IMR-90 (cell line): ENCODE data around the gene TNFRSF9. TPM values are rescaled to one million over a fixed set of nuclear protein-coding genes. Genes with fewer than 3 reads are reported as not detected.

ENCODE experiments used
- ATAC-seq: fragments of 200-7000 bp; cut with Tn5 transposase; 2 replicates; pipeline ENCODE4 v1.9.1; 2020; ENCODE audit warnings: low read depth, mild to moderate bottlenecking, moderate library complexity
- BruUV-seq: library from RNA; stranded (reverse); fragments of 400-500 nt; replicated peaks from 2 replicates; lab custom pipeline; 2021; lab: Mats Ljungman, UMichigan
- CTCF ChIA-PET: fragments of 300-600 bp; formaldehyde crosslinking; extraction: SDS; loops from one replicate; lab custom pipeline; 2021; ENCODE audit warnings: antibody characterized with exemption; lab: Yijun Ruan, JAX
- POLR2A ChIA-PET: fragments of 300-600 bp; sonication (Branson Sonifier 250); formaldehyde crosslinking; loops from one replicate; lab custom pipeline; 2022; ENCODE audit warnings: antibody characterized with exemption; ENCODE audit not compliant: unreplicated experiment; lab: Charles Lee
- DNase-seq: peaks from one replicate; pipeline ENCODE4 v3.0.0; 2013
- H2AFZ ChIP-seq: replicated peaks from 2 replicates; pipeline ENCODE3; 2013; ENCODE audit warnings: low read length, mild to moderate bottlenecking; ENCODE audit not compliant: poor library complexity
- H2AK5ac ChIP-seq: 2 replicates; pipeline ENCODE4 v1.6.1; 2013; ENCODE audit warnings: low read depth, low read length, inconsistent platforms
- H2AK9ac ChIP-seq: replicated peaks from 2 replicates; pipeline ENCODE3; 2013; ENCODE audit warnings: mild to moderate bottlenecking, low read depth, low read length, moderate library complexity; ENCODE audit not compliant: poor library complexity
- H2BK120ac ChIP-seq: 2 replicates; pipeline ENCODE4 v1.6.1; 2013; ENCODE audit warnings: low read depth, low read length, inconsistent platforms
- H2BK15ac ChIP-seq: 3 replicates; pipeline ENCODE4 v1.6.1; 2013; ENCODE audit warnings: low read depth, low read length, inconsistent platforms
- H2BK20ac ChIP-seq: 2 replicates; pipeline ENCODE4 v1.6.1; 2013; ENCODE audit warnings: low read depth, mild to moderate bottlenecking, inconsistent platforms, low read length, moderate library complexity
- H2BK5ac ChIP-seq: 2 replicates; pipeline ENCODE4 v1.6.1; 2013; ENCODE audit warnings: mild to moderate bottlenecking, low read depth, low read length, inconsistent platforms; ENCODE audit not compliant: poor library complexity, severe bottlenecking
- H3K14ac ChIP-seq: replicated peaks from 2 replicates; pipeline ENCODE4 v1.6.1; 2013; ENCODE audit warnings: low read depth, low read length, inconsistent platforms
- H3K18ac ChIP-seq: 2 replicates; pipeline ENCODE4 v1.6.1; 2013; ENCODE audit warnings: low read depth, low read length, control low read depth
- H3K23ac ChIP-seq: 2 replicates; pipeline ENCODE4 v1.6.1; 2013; ENCODE audit warnings: low read depth, low read length, inconsistent platforms
- H3K27ac ChIP-seq: 2 replicates; pipeline ENCODE4 v1.5.1; 2013; ENCODE audit warnings: mild to moderate bottlenecking, control low read depth, low read length; ENCODE audit not compliant: insufficient read depth
- H3K27me3 ChIP-seq: 2 replicates; pipeline ENCODE4 v1.6.1; 2013; ENCODE audit warnings: low read length; ENCODE audit not compliant: control insufficient read depth, insufficient read depth
- H3K36me3 ChIP-seq: 2 replicates; pipeline ENCODE4 v1.6.1; 2013; ENCODE audit warnings: low read length, mixed read lengths; ENCODE audit not compliant: control insufficient read depth, insufficient read depth
- H3K4ac ChIP-seq: 2 replicates; pipeline ENCODE4 v1.6.1; 2013; ENCODE audit warnings: low read depth, low read length, inconsistent platforms
- H3K4me1 ChIP-seq: 2 replicates; pipeline ENCODE4 v1.6.1; 2013; ENCODE audit warnings: low read length, mixed read lengths; ENCODE audit not compliant: control insufficient read depth, insufficient read depth
- H3K4me2 ChIP-seq: 2 replicates; pipeline ENCODE4 v1.6.1; 2013; ENCODE audit warnings: low read depth, mild to moderate bottlenecking, control low read depth, low read length, moderate library complexity
- H3K4me3 ChIP-seq: 2 replicates; pipeline ENCODE4 v1.5.1; 2013; ENCODE audit warnings: low read depth, mild to moderate bottlenecking, control low read depth, low read length, moderate library complexity; ENCODE audit not compliant: insufficient read depth
- H3K56ac ChIP-seq: 2 replicates; pipeline ENCODE4 v1.6.1; 2013; ENCODE audit warnings: low read length, inconsistent platforms; ENCODE audit not compliant: insufficient read depth; ENCODE audit errors: extremely low read depth
- H3K79me1 ChIP-seq, 2 experiments: 2 replicates each; pipeline ENCODE4 v1.6.1; 2013; ENCODE audit warnings: low read length in 2 of 2, inconsistent platforms in 1 of 2, low read depth in 1 of 2
- H3K9ac ChIP-seq: 2 replicates; pipeline ENCODE4 v1.6.1; 2013; ENCODE audit warnings: low read depth, low read length, control low read depth
- H3K9me1 ChIP-seq: 2 replicates; pipeline ENCODE4 v1.6.1; 2013; ENCODE audit warnings: low read length, inconsistent platforms; ENCODE audit not compliant: insufficient read depth
- H3K9me3 ChIP-seq: 2 replicates; pipeline ENCODE4 v1.6.1; 2013; ENCODE audit warnings: low read length; ENCODE audit not compliant: control insufficient read depth, insufficient read depth
- H4K20me1 ChIP-seq: 2 replicates; pipeline ENCODE4 v1.6.1; 2013; ENCODE audit warnings: low read length, inconsistent platforms; ENCODE audit not compliant: insufficient read depth
- H4K5ac ChIP-seq: 2 replicates; pipeline ENCODE4 v1.6.1; 2013; ENCODE audit warnings: mild to moderate bottlenecking, low read depth, low read length, control low read depth
- H4K8ac ChIP-seq, 2 experiments: 2 replicates each; pipeline ENCODE4 v1.6.1; 2013; ENCODE audit warnings: low read depth in 2 of 2, low read length in 2 of 2, control low read depth in 1 of 2, inconsistent platforms in 1 of 2
- H4K91ac ChIP-seq: 2 replicates; pipeline ENCODE4 v1.6.1; 2013; ENCODE audit warnings: low read depth, low read length, inconsistent platforms; ENCODE audit not compliant: insufficient read depth
- BHLHE40 ChIP-seq: fragments of 150-350 bp; IDR thresholded peaks from 2 replicates; pipeline ENCODE4 v1.6.1; 2016; ENCODE audit warnings: mild to moderate bottlenecking, low read depth, low read length
- CEBPB ChIP-seq: IDR thresholded peaks from 2 replicates; pipeline ENCODE4 v1.6.1; 2012; ENCODE audit warnings: low read depth, low read length, improper control_type of control experiment
- CHD1 ChIP-seq: IDR thresholded peaks from 2 replicates; pipeline ENCODE4 v1.6.1; 2012; ENCODE audit warnings: low read depth, low read length, improper control_type of control experiment
- ELK1 ChIP-seq: fragments of 150-350 bp; IDR thresholded peaks from 2 replicates; pipeline ENCODE4 v1.6.1; 2016; ENCODE audit warnings: low read depth, mild to moderate bottlenecking, low read length, moderate library complexity, borderline replicate concordance
- FOS ChIP-seq: fragments of 150-350 bp; IDR thresholded peaks from 2 replicates; pipeline ENCODE4 v1.6.1; 2016; ENCODE audit warnings: low read depth, low read length
- MAFK ChIP-seq: IDR thresholded peaks from 2 replicates; pipeline ENCODE4 v1.6.1; 2012; ENCODE audit warnings: low read depth, low read length, improper control_type of control experiment
- MAZ ChIP-seq: IDR thresholded peaks from 2 replicates; pipeline ENCODE4 v1.6.1; 2012; ENCODE audit warnings: low read depth, mild to moderate bottlenecking, low read length, improper control_type of control experiment, moderate library complexity, borderline replicate concordance
- MXI1 ChIP-seq: IDR thresholded peaks from 2 replicates; pipeline ENCODE4 v1.6.1; 2012; ENCODE audit warnings: low read depth, mild to moderate bottlenecking, low read length, moderate library complexity, borderline replicate concordance
- NFE2L2 ChIP-seq: fragments of 150-350 bp; IDR thresholded peaks from 2 replicates; pipeline ENCODE4 v1.6.1; 2016; ENCODE audit warnings: low read depth, mild to moderate bottlenecking, low read length
- POLR2A ChIP-seq: IDR thresholded peaks from 2 replicates; pipeline ENCODE4 v1.6.1; 2012; ENCODE audit warnings: mild to moderate bottlenecking, low read depth, low read length
- RCOR1 ChIP-seq: IDR thresholded peaks from 2 replicates; pipeline ENCODE4 v1.6.1; 2012; ENCODE audit warnings: mild to moderate bottlenecking, low read length, improper control_type of control experiment; ENCODE audit not compliant: insufficient replicate concordance
- SMC3 ChIP-seq: fragments of 150-350 bp; IDR thresholded peaks from 2 replicates; pipeline ENCODE4 v1.6.1; 2016; ENCODE audit warnings: low read depth, mild to moderate bottlenecking, antibody characterized with exemption, low read length, moderate library complexity
- WGBS, 2 experiments: methylation state at CpG; one replicate each; pipeline versions ENCODE4 v1.1.5 to v1.1.7; 2013; ENCODE audit warnings: missing lambda C conversion rate in 2 of 2; ENCODE audit not compliant: insufficient read length in 1 of 2; ENCODE audit errors: extremely low coverage in 2 of 2; 5-methylcytosine and 5-hydroxymethylcytosine counted together
- dilution Hi-C: fragments of 300-500 bp; cut with HindIII; formaldehyde crosslinking; loops from one replicate; pipeline ENCODE4 v1.14.3; 2018; ENCODE audit warnings: low sequenced_read_pairs; ENCODE audit not compliant: unreplicated experiment
- in situ Hi-C: fragments of 300-500 bp; cut with MboI; formaldehyde crosslinking; loops from 3 replicates; pipeline ENCODE4 v1.14.3; 2019; ENCODE audit warnings: low sequenced_read_pairs, inconsistent platforms, mixed read lengths
- intact Hi-C: fragments of 100-400 bp; cut with micrococcal nuclease; formaldehyde crosslinking; loops from 2 replicates; pipeline ENCODE4 v1.10.0; 2022
- polyA plus RNA-seq, 3 experiments: library from polyadenylated mRNA; depleted of rRNA; stranded (reverse); fragments of >200 nt; gene quantifications; 2 replicates each; pipeline ENCODE4 v1.2.3, GENCODE V29; 2012; ENCODE audit warnings: low replicate concordance in 1 of 3
- total RNA-seq: library from RNA; depleted of rRNA; stranded (reverse); fragments of >200 nt; gene quantifications from 2 replicates; pipeline ENCODE4 v1.2.3, GENCODE V29; 2012

TNFRSF9 gene
- total and polyA plus RNA-seq, 2 of the 4 experiments (the other 2 are of a cell fraction): 0.43 to 0.72 TPM

- intact Hi-C loops: no loop called here
- dilution Hi-C loops: no loop called here
- Histone ChIP-seq H3K4me3 (no peak overlapping the region), H3K56ac (no peak overlapping the region), H2BK20ac (no peak overlapping the region), H4K5ac (no peak overlapping the region), H2AK9ac (no peak overlapping the region), H3K79me1 (no peaks in the 10 kb centered on the region), H3K14ac (no peak overlapping the region), H3K9ac (no peak overlapping the region), H3K9me3 (no peaks in the 10 kb centered on the region), H2BK120ac (no peak overlapping the region), H3K4me1 (peaks cover 8% of the 10 kb centered on the region), H2BK5ac (no peak overlapping the region), H3K27me3 (peaks cover 16% of the 10 kb centered on the region), H3K4ac (no peak overlapping the region), H3K4me2 (no peak overlapping the region), H4K20me1 (no peaks in the 10 kb centered on the region), H4K8ac (no peak overlapping the region), H2BK15ac (no peak overlapping the region), H3K9me1 (peaks cover 8% of the 10 kb centered on the region), H4K91ac (no peak overlapping the region), H2AFZ (no peak overlapping the region), H3K18ac (no peak overlapping the region), H2AK5ac (no peak overlapping the region), H3K36me3 (no peaks in the 10 kb centered on the region), H3K23ac (no peak overlapping the region), H3K27ac (no peak overlapping the region)
- ATAC-seq (no peak), DNase-seq (no peak)
- BruUV-seq: no TSS peak
- in situ Hi-C loops: no loop called here
- POLR2A ChIA-PET: no interaction called here
- no peak for TF ChIP-seq ELK1
- TF ChIP-seq MAZ: no peak
- TF ChIP-seq CHD1: no peak
- TF ChIP-seq MXI1: no peak
- no peak for TF ChIP-seq FOS
- TF ChIP-seq MAFK: no peak
- no peak for TF ChIP-seq NFE2L2
- no peak for TF ChIP-seq CEBPB
- no peak for TF ChIP-seq SMC3
- TF ChIP-seq BHLHE40: no peak
- no peak for TF ChIP-seq POLR2A
- no peak for TF ChIP-seq RCOR1
- WGBS, 2 experiments: no CpG with 5 or more reads among the region's 2 CpGs
- CTCF ChIA-PET: no interaction called here
Observed at GRCh38 chr1:7943251-7943650, 2.6 kb upstream of the TNFRSF9 start.
